Gastroesophageal sphincter (tissue), 4 donors: ENCODE measurements around the gene HPS3. TPM values are rescaled to one million over a fixed set of nuclear protein-coding genes. Genes with fewer than 3 reads are reported as not detected.

Experiments used
- ATAC-seq: fragments of 150-250 bp; one replicate; pipeline ENCODE4 v1.9.1; 2016; ENCODE audit warnings: mild to moderate bottlenecking, moderate library complexity
- H3K27ac ChIP-seq, 4 donors: fragments of 200-600 bp; sonication (generic) in 3 of 4; 1 replicate in 3 of 4; 2 replicates in 1 of 4; pipeline ENCODE4 v1.5.1; 2016 to 2019
- H3K27me3 ChIP-seq: fragments of 200-600 bp; sonication (generic); one replicate; pipeline ENCODE4 v1.5.1; 2019
- H3K36me3 ChIP-seq, 2 donors: fragments of 200-600 bp; sonication (generic); one replicate each; pipeline ENCODE4 v1.5.1; 2019; ENCODE audit warnings: control low read depth in 1 of 2
- H3K4me1 ChIP-seq, 3 donors: fragments of 200-600 bp; sonication (generic); 1 replicate in 2 of 3; 2 replicates in 1 of 3; pipeline ENCODE4 v1.5.1; 2016 to 2019; ENCODE audit warnings: control low read depth in 2 of 3
- H3K4me3 ChIP-seq, 2 donors: fragments of 200-600 bp; sonication (generic); one replicate each; pipeline ENCODE4 v1.5.1; 2019; ENCODE audit warnings: mild to moderate bottlenecking in 1 of 2, moderate library complexity in 1 of 2
- H3K9me3 ChIP-seq, 3 donors: fragments of 200-600 bp; sonication (generic); one replicate each; pipeline ENCODE4 v1.5.1; 2017 to 2019; ENCODE audit warnings: control low read depth in 2 of 3
- CTCF ChIP-seq, 4 experiments: fragments of 200-600 bp in 2 of 4; fragments of 450-650 bp in 2 of 4; sonication (generic) in 1 of 4; IDR thresholded peaks; one replicate each; pipeline ENCODE4 v1.5.1; 2017 to 2019; ENCODE audit warnings: antibody characterized with exemption in 4 of 4, mild to moderate bottlenecking in 2 of 4, moderate library complexity in 2 of 4
- EP300 ChIP-seq: sonication (generic); formaldehyde crosslinking; IDR thresholded peaks from one replicate; pipeline ENCODE4 v1.6.1; 2017; ENCODE audit warnings: antibody characterized with exemption, mild to moderate bottlenecking
- POLR2A ChIP-seq, 2 donors: fragments of 450-650 bp; IDR thresholded peaks; one replicate each; pipeline ENCODE4 v1.6.1; 2017; ENCODE audit warnings: antibody characterized with exemption in 2 of 2, mild to moderate bottlenecking in 2 of 2, moderate library complexity in 1 of 2
- POLR2AphosphoS5 ChIP-seq: sonication (generic); formaldehyde crosslinking; IDR thresholded peaks from one replicate; pipeline ENCODE4 v1.6.1; 2017; ENCODE audit warnings: antibody characterized with exemption
- WGBS, 2 donors: methylation state at CpG; one replicate each; pipeline ENCODE4 v1.1.5; 2018; ENCODE audit warnings: low coverage in 1 of 2; 5-methylcytosine and 5-hydroxymethylcytosine counted together
- total RNA-seq, 4 donors: library from RNA; depleted of rRNA; stranded (reverse); fragments of >200 nt; gene quantifications; one replicate each; pipeline ENCODE4 v1.1.0, GENCODE V29; 2016

HPS3 gene
- total RNA-seq, 4 donors from 2014 or later: 13.7 to 18.3 (median 14.7) TPM

- TF ChIP-seq EP300 (no peak), POLR2A (IDR thresholded peaks at IDR 0.05) (no peak), CTCF (IDR thresholded peaks at IDR 0.05) (no peak), POLR2AphosphoS5 (no peak)
- WGBS, 2 donors: 78 to 83% methylated on average over 1 of the region's 1 CpG
- ATAC-seq: no peak
Measured at GRCh38 chr3:149119466-149119865, 10.0 kb upstream of the HPS3 start.

GRCh38 chr3:149120051-149120972 is 9.1 kb upstream of the HPS3 start:
- WGBS, 2 donors: 18 to 25% methylated on average over 7 of the region's 7 CpGs
- H3K27ac ChIP-seq: no peak overlapping the region

More at GRCh38 chr3:149119466-149119865, 10.0 kb upstream of the HPS3 start:
- H3K4me1 ChIP-seq: peaks cover 0 to 10% (median 0%) of the 10 kb centered on the region in 3 donors
- H3K9me3 ChIP-seq: no peaks in the 10 kb centered on the region
- no peak overlapping the region for H3K4me3 ChIP-seq
- no peak overlapping the region for H3K27ac ChIP-seq
- no peaks in the 10 kb centered on the region for H3K27me3 ChIP-seq
- no peaks in the 10 kb centered on the region for H3K36me3 ChIP-seq

GRCh38 chr3:149122721-149123578 is 6.5 kb upstream of the HPS3 start:
- WGBS, 2 donors: 77 to 91% methylated on average over 4 of the region's 4 CpGs
- H3K27ac ChIP-seq: no peak overlapping the region
- no peaks in the 10 kb centered on the region for H3K27me3 ChIP-seq
- TF ChIP-seq CTCF (IDR thresholded peaks at IDR 0.05): no peak
- H3K36me3 ChIP-seq: no peaks in the 10 kb centered on the region
- peaks cover 0 to under 1% (median 0%) of the 10 kb centered on the region in 3 donors for H3K4me1 ChIP-seq
- no peak for ATAC-seq
- no peaks in the 10 kb centered on the region for H3K9me3 ChIP-seq
- H3K4me3 ChIP-seq: no peak overlapping the region

More at GRCh38 chr3:149120051-149120972, 9.1 kb upstream of the HPS3 start:
- Histone ChIP-seq H3K36me3 (no peaks in the 10 kb centered on the region), H3K9me3 (no peaks in the 10 kb centered on the region), H3K4me1 (peaks cover 0 to 3% (median 0%) of the 10 kb centered on the region in 3 donors), H3K27me3 (no peaks in the 10 kb centered on the region), H3K4me3 (no peak overlapping the region)
- TF ChIP-seq POLR2A (IDR thresholded peaks at IDR 0.05): no peak
- TF ChIP-seq POLR2AphosphoS5: no peak
- peak; percentile 41 to 70 (median 64) for TF ChIP-seq CTCF (IDR thresholded peaks at IDR 0.05)
- peak; percentile 79 for ATAC-seq

- TF ChIP-seq POLR2AphosphoS5 (no peak), CTCF (IDR thresholded peaks at IDR 0.05) (no peak), EP300 (no peak), POLR2A (IDR thresholded peaks at IDR 0.05) (no peak)
- peak overlapping the region; percentile 93 to 95 for H3K4me3 ChIP-seq
- 0 to 2% methylated on average over 4 of the region's 4 CpGs for WGBS, 2 donors
- H3K4me1 ChIP-seq: peaks cover 0 to 40% (median 5%) of the 10 kb centered on the region in 3 donors
- no peak for ATAC-seq
- H3K9me3 ChIP-seq: no peaks in the 10 kb centered on the region
- H3K27ac ChIP-seq: peak overlapping the region; percentile 60 to 92 (median 86)
- H3K27me3 ChIP-seq: no peaks in the 10 kb centered on the region
- H3K36me3 ChIP-seq: no peaks in the 10 kb centered on the region
Measured at GRCh38 chr3:149128821-149129220, 617 bp upstream of the HPS3 start.
